ENCODE measurements around the gene KCNH1.

Gene KCNH1

DNA sequence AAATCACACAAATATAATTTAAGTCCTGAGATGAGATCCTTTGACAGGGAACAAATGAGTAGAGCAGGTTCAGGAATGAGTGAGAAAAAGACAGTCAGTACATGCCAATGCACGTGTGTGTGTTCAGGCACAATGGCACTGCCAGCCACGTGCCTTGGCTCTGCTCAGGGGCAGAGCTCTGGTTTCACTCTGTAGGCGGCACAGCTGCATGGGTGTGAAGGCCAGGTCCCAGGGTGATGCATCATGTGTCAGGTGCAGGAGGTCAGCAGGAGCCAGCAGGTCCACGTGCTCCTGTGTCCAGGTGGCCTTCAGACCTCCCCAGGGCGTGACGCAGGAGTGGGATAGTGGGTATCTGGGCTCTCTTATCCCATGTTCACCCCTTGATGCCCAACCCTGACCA lies 386.1 kb downstream of the KCNH1 start:
- no peak for DNase-seq

- no peak for DNase-seq
Observed at GRCh38 chr1:210747112-210747511, 386.8 kb downstream of the KCNH1 start.

- no peak for DNase-seq
Observed at GRCh38 chr1:210746024-210746731, 387.8 kb downstream of the KCNH1 start.

DNA sequence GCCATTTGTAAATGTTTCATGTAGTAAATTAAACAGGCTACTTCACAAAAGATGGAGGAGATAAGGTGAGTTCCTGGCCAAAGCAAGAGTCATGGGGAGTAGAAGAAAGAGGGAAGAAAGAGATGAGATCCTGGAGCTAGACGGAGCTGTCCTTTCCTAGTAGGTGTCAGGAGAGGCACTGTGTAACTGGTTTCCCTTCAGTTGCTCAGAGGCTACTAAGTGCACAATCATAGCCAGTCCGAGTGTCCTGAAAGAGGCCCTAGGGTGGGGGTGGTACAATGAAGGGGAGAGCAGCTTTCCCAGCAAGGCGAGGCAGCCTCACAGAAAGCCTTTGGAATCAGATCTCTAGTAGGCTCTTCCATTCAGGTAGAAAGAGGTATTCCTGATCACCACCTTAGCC lies 390.9 kb downstream of the KCNH1 start:
- DNase-seq = no peak

DNA sequence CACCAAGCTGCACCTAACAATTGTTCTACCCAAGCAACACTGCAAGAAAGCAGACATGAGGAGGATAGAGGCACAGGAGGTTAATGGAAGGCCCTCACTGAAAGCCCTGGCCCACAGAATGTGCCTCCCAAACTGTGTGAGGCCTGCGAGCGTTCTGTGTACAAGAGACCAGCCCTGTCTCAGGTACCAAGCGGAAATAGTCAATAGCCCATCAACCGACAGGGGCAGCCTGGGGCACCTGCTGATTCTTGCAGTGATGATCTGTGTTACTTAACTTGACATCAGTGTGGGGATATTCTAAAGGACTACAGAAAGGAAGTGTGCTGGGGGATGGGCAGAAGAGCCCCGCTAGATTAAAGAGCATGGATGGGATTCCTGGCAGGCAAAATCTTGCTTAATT lies 392.4 kb downstream of the KCNH1 start:
- no peak for DNase-seq

GRCh38 chr1:210739627-210740026 lies 394.3 kb downstream of the KCNH1 start:
- DNase-seq = no peak

DNA sequence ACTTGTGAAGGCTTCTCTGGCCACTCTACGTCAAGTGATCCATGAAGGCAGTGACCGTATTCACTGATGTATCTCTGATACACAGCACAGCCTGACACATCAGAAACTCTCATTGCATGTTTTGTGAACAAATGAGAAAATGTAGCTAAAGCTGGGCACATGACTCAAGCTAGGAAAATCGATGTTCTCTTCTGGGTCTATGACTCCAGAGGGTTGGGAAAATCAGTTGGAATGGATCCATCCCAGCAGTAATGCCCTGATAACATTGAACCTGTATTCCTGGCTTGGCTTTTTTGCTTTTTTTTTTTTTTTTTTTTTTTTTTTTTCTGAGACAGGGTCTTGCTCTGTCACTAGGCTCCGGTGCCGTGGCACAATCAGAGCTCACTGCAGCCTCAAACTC lies 395.7 kb downstream of the KCNH1 start:
- no peak for DNase-seq

GRCh38 chr1:210736713-210737112 lies 397.2 kb downstream of the KCNH1 start:
- DNase-seq = no peak

GRCh38 chr1:210731597-210731996 lies 402.4 kb downstream of the KCNH1 start:
- no peak for DNase-seq

DNA sequence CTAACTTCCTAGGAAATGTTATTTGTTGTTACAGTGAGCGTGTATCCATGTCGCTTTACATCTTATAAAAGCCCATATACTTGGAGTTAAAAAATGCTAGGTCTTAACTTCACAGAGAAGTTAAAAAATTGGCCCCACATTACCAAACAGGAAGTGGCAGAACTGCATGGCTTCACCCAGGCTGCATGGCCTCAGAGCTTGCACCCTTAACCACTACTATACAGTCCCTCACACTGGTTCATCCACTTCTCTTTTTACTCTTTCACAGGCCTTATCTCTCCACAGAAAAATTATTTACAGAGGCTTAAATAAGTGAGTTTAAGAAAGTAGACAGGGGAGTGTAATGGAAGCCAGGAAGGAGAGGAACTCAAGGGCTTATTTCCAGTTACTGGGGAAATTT lies 402.8 kb downstream of the KCNH1 start:
- DNase-seq = no peak

- DNase-seq = no peak
Observed at GRCh38 chr1:210730023-210730422, 403.9 kb downstream of the KCNH1 start.

- DNase-seq = no peak
Observed at GRCh38 chr1:210728437-210729149, 405.4 kb downstream of the KCNH1 start.

GRCh38 chr1:210727709-210728108 lies 406.2 kb downstream of the KCNH1 start:
- DNase-seq = no peak

- no peak for DNase-seq
Observed at GRCh38 chr1:210726621-210727020, 407.3 kb downstream of the KCNH1 start.

- no peak for DNase-seq
Observed at GRCh38 chr1:210724768-210725167, 409.2 kb downstream of the KCNH1 start.

DNA sequence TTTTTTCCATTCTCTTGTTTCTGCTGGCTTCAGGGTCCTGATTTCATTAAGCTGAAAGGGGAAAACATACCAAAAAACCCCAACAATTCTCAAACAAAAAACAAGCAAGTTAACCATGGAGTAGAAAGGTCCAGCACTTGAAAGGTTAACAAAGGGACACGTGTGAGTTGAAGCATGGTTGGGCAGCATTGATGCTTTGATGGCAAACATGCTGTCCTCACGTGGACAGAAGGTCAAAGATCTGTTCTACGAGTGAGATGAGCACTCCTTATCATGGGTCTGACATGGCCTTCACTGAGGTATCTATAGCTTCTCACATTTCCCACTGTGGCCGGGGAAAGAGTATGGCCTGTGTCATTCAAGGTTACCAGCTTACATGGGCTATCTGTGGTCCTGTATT lies 410.3 kb downstream of the KCNH1 start:
- no peak for DNase-seq

GRCh38 chr1:210722410-210723081 lies 411.4 kb downstream of the KCNH1 start:
- DNase-seq = no peak

GRCh38 chr1:210715072-210715471 lies 418.9 kb downstream of the KCNH1 start:
- DNase-seq = no peak

DNA sequence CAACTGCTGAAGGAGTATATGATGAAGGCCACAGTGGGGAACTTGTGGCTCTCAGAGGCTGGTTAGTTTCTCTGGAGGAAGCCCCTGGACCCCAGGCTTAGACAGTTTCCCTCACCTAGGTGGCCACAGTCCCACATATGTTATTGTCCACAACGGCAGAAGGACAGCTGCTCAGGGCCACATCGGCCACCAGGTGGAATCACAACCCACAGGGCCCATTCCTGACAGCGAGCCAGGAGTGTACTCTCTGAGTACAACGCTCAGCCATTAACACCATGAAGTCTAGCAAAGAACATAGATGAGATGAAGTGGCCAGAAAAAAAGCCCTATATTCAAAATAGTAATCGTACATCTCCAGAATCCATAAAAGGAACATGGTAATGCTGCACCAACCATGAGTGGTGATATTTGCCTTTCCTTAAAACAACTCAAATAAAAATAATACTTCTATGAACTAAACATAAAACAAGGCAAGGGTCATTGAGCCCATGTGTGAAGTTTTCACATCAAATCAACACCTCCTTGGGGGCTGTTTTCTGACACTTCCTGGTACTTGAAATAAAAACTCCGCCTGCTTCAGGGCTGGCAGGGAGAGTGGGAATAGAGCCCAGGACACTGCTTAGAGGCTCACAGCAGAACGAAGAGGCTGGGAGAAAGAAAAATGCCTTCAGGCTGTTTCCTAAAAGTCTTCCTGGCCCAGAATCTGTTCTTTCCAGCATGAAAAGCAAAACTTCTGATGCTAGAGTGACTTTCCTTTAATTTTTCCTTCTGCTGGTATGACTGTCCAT lies 421.9 kb downstream of the KCNH1 start:
- DNase-seq = no peak

DNA sequence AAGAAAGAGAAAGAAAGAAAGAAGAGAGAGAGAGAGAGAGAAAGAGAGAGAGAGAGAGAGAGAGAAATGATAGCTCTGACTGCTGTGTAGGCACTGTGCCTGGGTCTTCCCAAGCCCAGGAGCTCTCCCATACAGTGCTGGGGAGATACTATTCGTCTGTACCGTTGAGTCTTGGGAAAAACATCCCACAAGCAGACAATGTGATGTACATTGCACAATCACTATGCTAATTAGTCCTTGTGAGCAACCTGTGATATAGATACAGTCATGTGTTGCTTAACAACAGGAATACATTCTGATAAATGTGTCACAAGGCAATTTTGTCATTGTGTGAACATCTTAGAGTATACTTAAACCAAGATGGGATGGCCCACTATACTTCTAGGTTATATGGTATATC lies 424.2 kb downstream of the KCNH1 start:
- DNase-seq = no peak

GRCh38 chr1:210707300-210708240 lies 426.4 kb downstream of the KCNH1 start:
- no peak for DNase-seq

DNA sequence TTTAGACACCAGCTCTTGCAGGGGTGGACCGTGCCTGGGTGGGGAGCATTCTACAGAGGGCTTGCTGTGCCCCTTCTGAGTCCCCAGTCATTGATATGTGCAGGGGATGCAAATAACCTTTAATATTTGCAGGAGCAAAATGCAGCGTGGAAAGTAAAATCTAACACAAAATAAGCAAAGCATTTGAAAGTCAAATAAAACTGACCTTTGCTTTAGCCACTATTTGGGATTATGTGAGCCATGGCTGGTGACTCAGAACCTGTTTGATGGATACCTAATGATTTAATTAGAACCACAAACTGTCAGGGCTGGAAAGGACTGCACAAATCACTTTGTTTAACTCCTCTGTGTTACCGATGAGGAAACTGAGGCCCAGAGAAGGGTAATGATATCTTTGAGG lies 427.7 kb downstream of the KCNH1 start:
- DNase-seq = no peak

Data from NCI-H2029 treated with DMSO at 0.1 percent for 48 hours (cell line).